GM18520 (cell line): ENCODE measurements around the gene FAM135A.
"Not testable (repeated sequence)": the region's sequence is repeated elsewhere in the genome, so short reads cannot be mapped to it uniquely, and the experiment has no call there.

Experiments used
- ATAC-seq: cut with Tn5 transposase; IDR thresholded peaks from one replicate; pipeline ENCODE4 v1.9.1; 2021; ENCODE audit not compliant: unreplicated experiment

The FAM135A gene

DNA sequence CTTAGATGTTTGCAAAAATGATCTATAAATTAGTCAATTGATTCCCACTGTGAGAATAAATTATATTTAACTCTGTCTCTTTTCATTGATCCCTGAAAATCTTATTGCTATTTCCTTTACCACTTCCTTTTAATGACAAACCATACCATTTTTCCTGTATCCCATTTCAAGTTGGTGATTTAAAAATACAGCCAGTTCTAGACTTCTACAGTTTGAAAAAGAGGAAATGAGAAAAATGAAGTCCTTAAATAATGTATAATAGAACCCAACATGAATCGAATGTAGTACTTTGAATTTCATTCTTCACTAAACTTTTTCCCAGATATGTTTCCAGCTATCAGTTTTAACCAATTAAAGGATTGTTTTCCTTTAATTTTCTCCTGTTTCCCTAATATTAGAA lies 124.0 kb downstream of the FAM135A start:
- no peak for ATAC-seq

DNA sequence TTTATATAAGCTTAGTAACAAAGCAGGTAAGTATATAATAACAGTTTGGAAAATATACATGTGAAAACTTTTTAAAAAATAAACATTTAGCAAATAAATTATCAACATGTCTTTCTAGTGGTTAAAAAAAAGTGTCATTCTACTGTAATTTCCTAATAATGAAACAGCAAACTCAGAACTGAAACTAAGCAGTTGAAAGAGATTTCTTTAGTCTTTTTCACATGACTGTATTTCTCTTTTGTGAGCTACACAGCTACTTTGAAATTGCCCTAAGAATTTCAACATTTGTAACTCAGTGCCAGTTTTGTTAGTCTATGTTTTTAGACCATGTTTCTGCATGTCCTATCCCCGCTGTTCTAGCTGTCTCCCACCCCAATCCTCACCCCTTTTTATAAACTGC lies 125.1 kb downstream of the FAM135A start:
- ATAC-seq, result peak; percentile 71

DNA sequence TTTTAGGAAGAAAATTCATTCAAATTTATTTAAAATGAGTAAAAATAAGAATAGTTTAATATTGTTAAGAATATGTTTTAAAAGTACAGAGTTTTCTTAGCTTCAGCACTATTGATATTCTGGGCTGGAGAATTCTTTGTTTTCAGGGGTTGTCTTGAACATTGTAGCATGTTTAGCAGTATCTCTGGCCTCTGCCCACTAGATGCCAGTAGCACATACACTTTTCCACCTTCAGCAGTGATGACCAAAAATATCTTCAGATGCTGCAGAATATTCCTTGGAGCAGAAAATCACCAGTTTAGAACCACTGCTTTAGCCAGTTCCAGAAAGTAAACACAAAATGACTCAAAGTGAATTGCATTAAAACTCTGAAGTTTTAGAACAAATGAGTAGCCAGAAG lies 134.0 kb downstream of the FAM135A start:
- no peak for ATAC-seq

DNA sequence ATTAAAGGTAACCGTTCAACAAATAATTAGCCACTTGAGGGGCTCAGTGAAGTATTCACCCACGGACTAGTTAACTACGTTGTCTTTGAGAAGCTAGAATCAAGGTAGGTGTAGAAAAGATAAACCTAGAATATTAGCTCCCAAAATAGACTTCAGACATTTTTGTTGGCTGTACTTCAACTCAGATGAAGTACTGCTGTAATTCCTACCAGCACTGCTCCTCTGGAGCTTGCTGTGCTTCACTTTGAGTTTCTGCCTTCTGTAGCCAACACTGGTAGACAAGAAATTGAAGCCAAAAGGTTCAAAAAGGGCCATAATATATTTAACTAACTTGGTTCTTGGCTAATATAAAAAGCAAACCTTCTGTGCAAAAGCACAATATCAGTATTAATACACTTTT lies 134.6 kb downstream of the FAM135A start:
- ATAC-seq, result no peak

DNA sequence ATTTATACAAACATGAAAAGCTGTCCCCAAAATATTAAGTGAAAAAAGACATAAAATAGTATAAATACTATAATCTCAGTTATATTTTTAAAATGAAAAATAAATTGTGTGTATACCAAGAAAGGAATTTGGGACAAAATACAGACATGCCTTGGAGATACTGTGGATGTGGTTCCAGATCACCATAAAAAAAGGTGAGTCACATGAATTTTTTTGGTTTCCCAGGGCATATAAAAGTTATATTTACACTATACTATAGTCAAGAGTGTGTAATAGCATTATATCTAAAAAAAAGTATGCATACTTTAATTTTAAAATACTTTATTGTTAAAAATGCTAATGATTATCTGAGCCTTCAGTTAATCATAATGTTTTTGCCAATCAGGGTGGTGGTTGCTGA lies 136.0 kb downstream of the FAM135A start:
- no peak for ATAC-seq

DNA sequence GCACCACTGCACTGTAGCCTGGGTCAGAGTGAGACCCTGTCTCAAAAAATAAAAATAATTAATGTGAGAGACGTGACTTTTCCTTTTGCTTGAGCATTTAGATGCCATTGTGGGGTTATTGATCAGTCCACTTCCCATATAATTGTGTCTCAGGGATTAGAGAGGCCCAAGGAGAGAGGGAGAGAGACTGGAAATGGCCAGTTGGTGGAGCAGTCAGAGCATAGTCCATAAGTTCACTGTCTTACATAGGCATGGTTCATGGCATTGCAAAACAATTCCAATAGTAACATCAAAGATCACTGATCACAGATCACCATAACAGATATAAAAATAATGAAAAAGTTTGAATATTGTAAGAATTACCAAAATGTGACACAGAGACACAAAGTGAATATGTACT lies 138.3 kb downstream of the FAM135A start:
- ATAC-seq, result no peak

DNA sequence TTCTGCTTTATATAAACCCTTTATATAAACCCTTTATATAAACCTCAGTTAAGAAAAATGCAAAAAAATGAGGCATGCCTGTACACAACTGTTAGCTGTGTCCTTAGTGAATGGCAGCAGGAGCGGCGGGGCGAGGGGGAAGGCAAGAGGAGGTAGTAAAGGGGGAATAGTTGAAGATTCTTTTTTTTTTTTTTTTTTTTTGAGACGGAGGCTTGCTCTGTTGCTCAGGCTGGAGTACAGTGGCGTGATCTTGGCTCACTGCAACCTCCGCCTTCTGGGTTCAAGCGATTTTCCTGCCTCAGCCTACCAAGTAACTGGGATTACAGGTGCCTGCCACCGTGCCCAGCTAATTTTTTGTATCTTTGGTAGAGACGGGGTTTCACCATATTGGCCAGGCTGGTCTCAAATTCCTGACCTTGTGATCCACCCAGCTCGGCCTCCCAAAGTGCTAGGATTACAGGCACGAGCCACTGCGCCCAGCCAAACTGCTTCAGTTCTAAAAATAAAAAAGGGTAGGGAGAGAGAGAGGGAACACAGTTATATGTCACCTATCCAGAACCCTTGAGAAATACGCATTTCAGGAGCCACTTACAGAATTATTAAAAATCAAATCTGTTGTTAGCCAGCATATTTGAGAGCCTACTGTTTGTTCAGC lies 139.1 kb downstream of the FAM135A start:
- not testable (repeated sequence) for ATAC-seq

DNA sequence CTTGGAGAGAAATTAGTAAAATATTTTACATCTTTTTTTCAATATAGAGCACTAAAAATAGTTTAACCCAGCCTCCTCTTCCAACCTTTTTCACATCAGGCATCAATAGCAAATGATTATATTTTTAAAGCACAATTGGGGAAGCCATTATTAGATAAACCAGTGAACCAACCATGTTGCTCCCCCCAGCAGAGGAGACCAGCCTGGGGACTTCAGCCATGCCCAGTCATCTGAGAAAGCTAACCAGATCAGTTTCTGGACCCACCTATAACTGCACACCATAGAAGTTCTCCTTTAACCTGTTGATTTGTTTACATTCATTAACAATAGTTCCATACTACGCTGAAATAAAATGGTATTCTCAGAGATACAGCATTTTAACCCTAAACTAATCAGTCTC lies 139.7 kb downstream of the FAM135A start:
- no peak for ATAC-seq

DNA sequence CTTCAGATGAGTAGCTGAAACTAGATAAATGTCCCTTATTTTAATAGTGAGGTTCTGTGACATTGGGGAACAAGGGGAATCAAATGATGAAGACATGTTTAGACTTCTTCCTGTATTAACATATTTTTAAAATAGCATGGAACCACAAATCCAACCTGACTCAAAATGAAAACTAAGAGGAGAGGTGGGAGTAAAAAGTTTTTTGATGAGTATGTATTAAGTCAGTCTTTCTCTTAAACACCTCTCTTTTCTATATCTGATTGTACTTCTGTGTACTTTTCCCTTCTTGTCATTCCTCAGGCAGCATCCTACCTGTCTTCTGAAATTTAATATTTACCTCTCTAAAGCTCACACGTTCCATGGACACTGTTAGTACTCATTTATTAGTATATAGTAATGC lies 144.7 kb downstream of the FAM135A start:
- ATAC-seq, result no peak

DNA sequence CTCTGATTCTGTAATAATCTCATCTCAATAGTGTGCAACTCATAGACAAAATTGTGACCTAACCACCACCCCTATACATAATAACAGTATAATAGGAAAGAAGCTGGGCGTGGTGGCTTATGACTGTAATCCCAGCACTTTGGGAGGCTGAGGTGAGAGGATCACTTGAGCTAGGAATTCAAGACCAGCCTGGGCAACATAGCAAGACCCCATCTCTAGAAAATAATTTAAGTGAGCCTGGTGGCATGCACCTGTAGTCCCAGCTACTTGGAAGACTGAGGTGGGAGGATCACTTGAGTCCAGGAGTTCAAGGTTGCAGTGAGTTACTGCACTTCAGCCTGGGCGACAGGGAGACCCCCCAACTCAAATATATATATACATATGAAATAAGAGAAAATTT lies 149.1 kb downstream of the FAM135A start:
- ATAC-seq, result not testable (repeated sequence)

DNA sequence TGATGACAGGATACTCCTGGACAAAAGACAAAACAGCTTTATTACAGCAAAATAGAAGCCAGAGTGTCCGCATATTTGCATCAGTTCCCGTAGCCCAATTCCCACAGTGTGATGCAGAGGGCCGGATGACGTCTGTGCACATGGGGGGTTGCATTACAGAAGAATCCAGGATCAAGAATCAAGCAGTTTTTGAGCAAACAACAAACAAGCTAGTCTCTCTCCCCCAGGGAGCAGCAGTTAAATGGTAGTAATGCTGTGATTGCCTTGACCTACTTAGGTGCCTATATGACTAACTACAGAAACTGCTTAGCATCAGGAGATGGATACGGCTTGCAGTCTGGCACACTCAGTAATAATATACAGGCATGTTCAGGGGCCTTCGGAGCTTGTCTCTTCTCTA lies 150.2 kb downstream of the FAM135A start:
- ATAC-seq, result no peak

DNA sequence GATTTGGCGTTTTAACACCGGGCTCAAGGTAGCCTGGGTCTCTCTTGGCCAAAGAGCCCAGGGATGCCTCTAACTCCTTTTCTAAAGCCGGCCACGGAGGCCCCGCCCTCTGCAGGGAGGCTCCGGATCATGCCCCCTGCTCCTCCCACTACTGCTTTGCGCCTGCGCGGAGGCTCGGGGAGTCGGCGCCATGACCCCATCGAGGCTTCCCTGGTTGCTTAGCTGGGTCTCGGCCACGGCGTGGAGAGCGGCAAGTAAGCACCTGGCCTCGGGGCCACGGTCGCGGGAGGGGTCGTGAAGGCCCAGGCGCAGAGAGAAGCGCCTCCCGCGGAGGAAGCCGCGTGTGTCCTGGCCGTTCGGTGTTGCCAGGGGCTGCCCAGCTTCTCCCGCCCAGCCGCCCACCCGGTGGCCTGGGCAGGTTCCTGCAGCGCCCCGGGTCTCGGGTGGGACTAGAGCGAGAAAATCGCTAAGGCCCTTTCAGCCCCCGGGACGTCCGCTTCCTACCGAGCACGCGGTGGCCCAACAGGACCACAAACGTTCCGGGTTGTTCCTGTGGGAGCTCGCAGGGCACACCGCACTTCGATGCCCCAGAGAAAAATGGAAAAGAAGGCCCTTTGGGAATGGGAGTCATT lies 153.6 kb downstream of the FAM135A start, which contains the start of gene SDHAF4:
SDHAF4 (plus strand) TSS at position 180 of the 632 bp plus-strand sequence; CDS start at position 191, 11 bp downstream.
- ATAC-seq, result peak; percentile 98

DNA sequence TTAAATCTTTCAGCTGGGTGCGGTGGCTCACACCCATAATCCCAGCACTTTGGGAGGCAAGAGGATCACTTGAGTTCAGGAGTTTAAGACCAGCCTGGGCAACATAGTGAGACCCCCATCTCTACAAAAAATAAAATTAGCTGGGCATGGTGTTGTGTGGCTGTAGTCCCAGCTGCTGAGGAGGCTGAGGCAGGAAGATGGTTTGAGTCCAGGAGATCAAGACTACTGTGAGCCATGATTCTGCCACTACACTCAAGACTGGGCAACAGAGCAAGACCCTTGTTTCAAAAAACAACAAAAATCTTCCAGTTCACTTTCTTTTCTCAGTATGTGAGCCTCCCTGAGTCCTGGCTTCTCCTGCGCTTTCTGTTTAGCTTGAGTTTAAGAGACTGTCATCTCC lies 161.3 kb downstream of the FAM135A start:
- ATAC-seq, result no peak

DNA sequence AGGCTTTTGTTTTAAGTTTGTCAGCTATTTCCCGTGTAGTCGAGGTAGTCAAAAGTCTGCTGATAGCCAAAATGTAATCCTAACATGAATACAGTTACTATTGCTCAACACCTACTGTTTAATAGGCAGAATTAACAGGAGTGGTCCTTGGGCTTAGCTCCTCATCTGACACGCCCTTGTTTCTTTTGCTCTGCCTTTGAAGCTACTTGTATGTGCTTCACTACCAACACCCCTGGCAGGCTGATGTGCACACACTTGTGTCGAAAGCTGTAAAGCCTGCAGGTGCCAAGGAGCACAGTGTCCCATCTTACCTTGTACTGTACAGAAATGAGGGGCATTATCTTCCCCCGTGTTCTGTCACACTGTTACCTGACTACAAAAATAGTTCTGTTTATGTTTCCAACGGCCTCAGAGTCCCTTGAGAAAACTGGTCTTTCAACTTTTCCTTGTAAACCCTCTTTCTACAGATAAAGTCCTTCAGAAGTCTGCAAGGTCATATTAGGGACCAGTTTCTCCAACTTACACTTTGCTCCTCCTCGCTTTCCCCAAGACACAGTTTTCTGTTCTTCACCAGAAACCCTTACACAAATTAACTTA lies 162.7 kb downstream of the FAM135A start:
- no peak for ATAC-seq

DNA sequence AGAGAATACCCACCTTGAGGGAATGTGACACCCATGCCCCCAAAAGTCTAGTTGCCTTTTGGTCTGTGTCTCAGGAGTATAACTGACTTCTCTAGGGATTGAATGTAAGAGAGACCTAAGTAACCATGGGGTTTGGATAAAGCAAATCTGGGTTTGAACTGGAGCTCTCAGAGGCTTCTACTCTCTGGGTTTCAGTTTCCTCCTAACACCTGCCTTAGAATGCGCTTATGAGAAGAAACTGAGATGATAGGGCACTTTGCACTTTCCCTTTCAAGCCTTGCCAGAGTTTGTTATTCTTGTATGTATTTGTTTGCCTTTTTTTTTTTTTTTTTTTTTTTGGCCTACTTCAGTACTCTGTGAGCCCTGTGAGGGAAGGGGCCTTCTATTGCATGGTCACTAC lies 172.8 kb downstream of the FAM135A start:
- ATAC-seq, result peak; percentile 98

DNA sequence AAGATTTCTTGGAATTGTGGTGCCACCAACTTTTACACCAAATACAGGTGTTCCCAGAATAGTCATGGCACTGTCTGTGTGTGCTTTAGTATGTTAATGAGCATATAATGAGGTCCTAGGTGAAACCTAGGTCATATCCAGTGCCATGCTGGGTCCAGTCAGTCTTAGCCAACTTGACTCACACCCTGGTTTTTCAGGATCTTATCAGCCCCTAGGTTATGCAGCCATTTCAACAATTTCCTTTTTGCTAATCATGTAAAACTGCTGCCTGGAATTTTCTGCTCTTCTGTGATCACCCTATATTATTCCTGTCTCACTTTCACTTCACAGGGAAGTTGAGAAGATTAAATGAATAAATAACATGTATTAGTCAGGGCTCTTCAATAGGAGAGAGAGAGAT lies 177.1 kb downstream of the FAM135A start:
- no peak for ATAC-seq

DNA sequence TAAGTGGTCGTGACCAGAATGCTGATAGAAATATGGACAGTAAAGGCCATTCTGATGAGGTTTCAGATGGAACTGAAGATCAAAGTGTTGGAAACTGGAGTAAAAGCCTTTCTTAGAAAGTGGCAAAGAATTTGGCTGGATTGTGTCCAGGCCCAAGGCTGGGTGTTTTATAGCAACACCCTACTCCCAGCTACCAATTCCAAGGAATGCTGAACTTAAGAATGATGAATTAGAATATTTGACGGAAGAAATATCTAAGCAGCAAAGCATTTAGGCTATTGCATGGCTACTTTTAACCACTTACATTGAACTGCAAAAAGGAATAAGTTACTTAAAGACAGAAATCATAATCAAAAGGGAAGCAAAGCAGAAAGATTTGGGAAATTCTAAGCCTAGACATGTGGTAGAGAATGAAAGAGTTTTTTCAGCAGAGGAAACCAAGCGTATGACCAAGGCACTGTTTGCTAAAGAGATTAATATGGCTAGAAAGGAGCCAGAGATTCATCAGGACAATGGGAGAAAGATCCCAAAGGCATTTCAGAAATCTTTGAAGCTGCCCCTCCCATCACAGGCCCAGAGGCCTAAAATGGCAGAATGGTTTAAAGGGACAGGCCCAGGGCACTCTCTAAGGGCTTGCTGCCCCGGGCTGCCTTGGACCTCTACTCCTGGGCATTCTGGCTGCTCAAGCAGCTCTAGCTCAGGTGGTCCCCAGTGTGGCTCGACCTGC lies 179.2 kb downstream of the FAM135A start:
- ATAC-seq, result no peak

DNA sequence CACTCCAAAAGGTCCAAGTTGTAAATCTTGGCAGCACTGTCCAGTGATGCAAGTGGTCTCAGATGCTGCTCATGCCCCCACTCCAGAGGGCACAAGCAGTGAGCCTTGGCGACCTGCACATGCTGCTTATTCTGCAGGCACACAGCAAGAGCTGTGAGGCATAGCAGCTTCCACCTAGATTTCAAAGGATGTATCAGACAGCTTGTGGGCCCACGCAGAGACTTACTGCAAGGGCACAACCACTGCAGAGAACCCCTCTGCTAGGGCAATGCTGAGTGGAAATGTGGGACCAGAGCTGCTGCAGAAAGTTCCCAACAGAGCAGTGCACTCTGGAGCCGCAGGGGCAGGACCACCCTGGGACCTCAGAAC lies 179.8 kb downstream of the FAM135A start:
- ATAC-seq, result no peak

DNA sequence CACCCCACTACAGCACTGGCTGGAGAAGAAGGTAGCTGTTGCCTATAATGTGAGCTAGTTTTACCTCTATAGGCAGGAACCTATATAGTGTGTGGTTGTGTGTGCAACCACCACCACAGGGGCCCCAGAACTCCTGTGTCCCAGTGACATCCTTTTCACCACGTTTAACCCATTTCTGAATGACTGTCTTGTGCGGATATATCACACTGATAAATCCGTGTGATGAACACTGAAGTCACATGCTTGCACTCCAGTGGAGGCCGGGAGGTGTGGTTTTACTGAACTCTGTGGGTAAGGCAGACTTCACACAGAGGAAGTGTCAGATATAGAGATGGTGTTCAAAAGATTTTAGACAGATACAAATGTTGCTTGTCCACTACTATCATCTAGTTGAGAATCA lies 185.9 kb downstream of the FAM135A start:
- no peak for ATAC-seq

DNA sequence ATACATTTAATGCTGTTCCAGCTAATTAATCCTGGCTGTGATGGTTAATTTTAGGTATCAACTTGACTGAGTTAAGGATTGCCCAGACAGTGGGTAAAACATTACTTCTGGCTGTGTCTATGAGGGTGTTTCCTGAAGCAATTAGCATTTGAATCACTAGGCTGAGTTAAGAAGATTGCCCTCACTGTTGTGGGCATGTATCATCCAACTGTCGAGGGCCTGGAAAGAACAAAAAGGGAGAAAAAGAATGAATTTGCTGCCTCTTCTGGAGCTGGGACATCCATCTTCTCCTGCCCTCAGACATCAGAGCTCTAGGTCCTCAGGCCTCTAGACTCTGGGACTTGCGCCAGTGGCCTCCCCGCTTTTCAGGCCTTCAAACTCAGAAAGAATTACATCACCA lies 187.7 kb downstream of the FAM135A start:
- no peak for ATAC-seq

DNA sequence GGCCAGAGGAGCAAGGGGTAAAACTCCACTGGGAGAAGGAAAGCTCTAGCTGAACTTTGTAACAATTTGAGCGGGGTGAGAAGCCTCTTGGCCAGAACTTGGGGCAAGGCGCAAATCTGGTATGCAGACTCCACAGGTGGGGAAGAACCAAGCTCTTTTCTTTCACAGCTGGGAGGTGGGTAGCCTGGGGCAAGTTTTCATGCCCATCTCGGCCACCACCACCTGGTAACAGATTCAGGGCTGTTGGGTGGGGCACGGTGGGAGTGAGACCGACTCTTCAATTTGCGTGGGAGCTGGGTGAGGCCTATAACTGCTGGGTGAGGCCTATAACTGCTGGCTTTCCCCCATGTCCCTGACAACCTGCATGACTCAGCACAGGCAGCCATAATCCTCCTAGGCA lies 190.9 kb downstream of the FAM135A start:
- ATAC-seq, result no peak

DNA sequence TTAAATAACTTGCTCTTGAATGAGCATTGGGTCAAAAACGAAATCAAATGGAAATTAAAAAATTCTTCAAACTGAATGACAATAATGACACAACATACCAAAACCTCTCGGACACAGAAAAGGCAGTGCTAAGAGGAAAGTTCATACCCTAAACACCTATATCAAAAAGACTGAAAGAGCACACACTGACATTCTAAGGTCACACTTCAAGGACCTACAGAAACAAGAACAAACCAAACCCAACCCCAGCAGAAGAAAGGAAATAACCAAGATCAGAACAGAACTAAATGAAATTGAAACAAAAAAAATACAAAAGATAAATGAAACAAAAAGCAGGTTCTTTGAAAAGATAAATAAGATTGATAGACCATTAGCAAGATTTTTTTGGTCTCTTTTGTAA lies 194.1 kb downstream of the FAM135A start:
- not testable (repeated sequence) for ATAC-seq
